IMR-90 (cell line): ENCODE results near the gene CAST. TPM values are rescaled to one million over a fixed set of nuclear protein-coding genes. Genes with fewer than 3 reads are reported as not detected.

Source experiments
- ATAC-seq: fragments of 200-7000 bp; cut with Tn5 transposase; 2 replicates; pipeline ENCODE4 v1.9.1; 2020; ENCODE audit warnings: low read depth, mild to moderate bottlenecking, moderate library complexity
- BruUV-seq: library from RNA; stranded (reverse); fragments of 400-500 nt; replicated peaks from 2 replicates; lab custom pipeline; 2021; lab: Mats Ljungman, UMichigan
- CTCF ChIA-PET: fragments of 300-600 bp; formaldehyde crosslinking; extraction: SDS; loops from one replicate; lab custom pipeline; 2021; ENCODE audit warnings: antibody characterized with exemption; lab: Yijun Ruan, JAX
- POLR2A ChIA-PET: fragments of 300-600 bp; sonication (Branson Sonifier 250); formaldehyde crosslinking; loops from one replicate; lab custom pipeline; 2022; ENCODE audit warnings: antibody characterized with exemption; ENCODE audit not compliant: unreplicated experiment; lab: Charles Lee
- DNase-seq: peaks from one replicate; pipeline ENCODE4 v3.0.0; 2013
- H2AFZ ChIP-seq: replicated peaks from 2 replicates; pipeline ENCODE3; 2013; ENCODE audit warnings: low read length, mild to moderate bottlenecking; ENCODE audit not compliant: poor library complexity
- H2AK5ac ChIP-seq: 2 replicates; pipeline ENCODE4 v1.6.1; 2013; ENCODE audit warnings: low read depth, low read length, inconsistent platforms
- H2AK9ac ChIP-seq: replicated peaks from 2 replicates; pipeline ENCODE3; 2013; ENCODE audit warnings: mild to moderate bottlenecking, low read depth, low read length, moderate library complexity; ENCODE audit not compliant: poor library complexity
- H2BK120ac ChIP-seq: 2 replicates; pipeline ENCODE4 v1.6.1; 2013; ENCODE audit warnings: low read depth, low read length, inconsistent platforms
- H2BK15ac ChIP-seq: 3 replicates; pipeline ENCODE4 v1.6.1; 2013; ENCODE audit warnings: low read depth, low read length, inconsistent platforms
- H2BK20ac ChIP-seq: 2 replicates; pipeline ENCODE4 v1.6.1; 2013; ENCODE audit warnings: low read depth, mild to moderate bottlenecking, inconsistent platforms, low read length, moderate library complexity
- H2BK5ac ChIP-seq: 2 replicates; pipeline ENCODE4 v1.6.1; 2013; ENCODE audit warnings: mild to moderate bottlenecking, low read depth, low read length, inconsistent platforms; ENCODE audit not compliant: poor library complexity, severe bottlenecking
- H3K14ac ChIP-seq: replicated peaks from 2 replicates; pipeline ENCODE4 v1.6.1; 2013; ENCODE audit warnings: low read depth, low read length, inconsistent platforms
- H3K18ac ChIP-seq: 2 replicates; pipeline ENCODE4 v1.6.1; 2013; ENCODE audit warnings: low read depth, low read length, control low read depth
- H3K23ac ChIP-seq: 2 replicates; pipeline ENCODE4 v1.6.1; 2013; ENCODE audit warnings: low read depth, low read length, inconsistent platforms
- H3K27ac ChIP-seq: 2 replicates; pipeline ENCODE4 v1.5.1; 2013; ENCODE audit warnings: mild to moderate bottlenecking, control low read depth, low read length; ENCODE audit not compliant: insufficient read depth
- H3K27me3 ChIP-seq: 2 replicates; pipeline ENCODE4 v1.6.1; 2013; ENCODE audit warnings: low read length; ENCODE audit not compliant: control insufficient read depth, insufficient read depth
- H3K36me3 ChIP-seq: 2 replicates; pipeline ENCODE4 v1.6.1; 2013; ENCODE audit warnings: low read length, mixed read lengths; ENCODE audit not compliant: control insufficient read depth, insufficient read depth
- H3K4ac ChIP-seq: 2 replicates; pipeline ENCODE4 v1.6.1; 2013; ENCODE audit warnings: low read depth, low read length, inconsistent platforms
- H3K4me1 ChIP-seq: 2 replicates; pipeline ENCODE4 v1.6.1; 2013; ENCODE audit warnings: low read length, mixed read lengths; ENCODE audit not compliant: control insufficient read depth, insufficient read depth
- H3K4me2 ChIP-seq: 2 replicates; pipeline ENCODE4 v1.6.1; 2013; ENCODE audit warnings: low read depth, mild to moderate bottlenecking, control low read depth, low read length, moderate library complexity
- H3K4me3 ChIP-seq: 2 replicates; pipeline ENCODE4 v1.5.1; 2013; ENCODE audit warnings: low read depth, mild to moderate bottlenecking, control low read depth, low read length, moderate library complexity; ENCODE audit not compliant: insufficient read depth
- H3K56ac ChIP-seq: 2 replicates; pipeline ENCODE4 v1.6.1; 2013; ENCODE audit warnings: low read length, inconsistent platforms; ENCODE audit not compliant: insufficient read depth; ENCODE audit errors: extremely low read depth
- H3K79me1 ChIP-seq, 2 experiments: 2 replicates each; pipeline ENCODE4 v1.6.1; 2013; ENCODE audit warnings: low read length in 2 of 2, inconsistent platforms in 1 of 2, low read depth in 1 of 2
- H3K9ac ChIP-seq: 2 replicates; pipeline ENCODE4 v1.6.1; 2013; ENCODE audit warnings: low read depth, low read length, control low read depth
- H3K9me1 ChIP-seq: 2 replicates; pipeline ENCODE4 v1.6.1; 2013; ENCODE audit warnings: low read length, inconsistent platforms; ENCODE audit not compliant: insufficient read depth
- H3K9me3 ChIP-seq: 2 replicates; pipeline ENCODE4 v1.6.1; 2013; ENCODE audit warnings: low read length; ENCODE audit not compliant: control insufficient read depth, insufficient read depth
- H4K20me1 ChIP-seq: 2 replicates; pipeline ENCODE4 v1.6.1; 2013; ENCODE audit warnings: low read length, inconsistent platforms; ENCODE audit not compliant: insufficient read depth
- H4K5ac ChIP-seq: 2 replicates; pipeline ENCODE4 v1.6.1; 2013; ENCODE audit warnings: mild to moderate bottlenecking, low read depth, low read length, control low read depth
- H4K8ac ChIP-seq, 2 experiments: 2 replicates each; pipeline ENCODE4 v1.6.1; 2013; ENCODE audit warnings: low read depth in 2 of 2, low read length in 2 of 2, control low read depth in 1 of 2, inconsistent platforms in 1 of 2
- H4K91ac ChIP-seq: 2 replicates; pipeline ENCODE4 v1.6.1; 2013; ENCODE audit warnings: low read depth, low read length, inconsistent platforms; ENCODE audit not compliant: insufficient read depth
- FOS ChIP-seq: fragments of 150-350 bp; IDR thresholded peaks from 2 replicates; pipeline ENCODE4 v1.6.1; 2016; ENCODE audit warnings: low read depth, low read length
- MAZ ChIP-seq: IDR thresholded peaks from 2 replicates; pipeline ENCODE4 v1.6.1; 2012; ENCODE audit warnings: low read depth, mild to moderate bottlenecking, low read length, improper control_type of control experiment, moderate library complexity, borderline replicate concordance
- NFE2L2 ChIP-seq: fragments of 150-350 bp; IDR thresholded peaks from 2 replicates; pipeline ENCODE4 v1.6.1; 2016; ENCODE audit warnings: low read depth, mild to moderate bottlenecking, low read length
- POLR2A ChIP-seq: IDR thresholded peaks from 2 replicates; pipeline ENCODE4 v1.6.1; 2012; ENCODE audit warnings: mild to moderate bottlenecking, low read depth, low read length
- RAD21 ChIP-seq: IDR thresholded peaks from 2 replicates; pipeline ENCODE4 v1.6.1; 2012; ENCODE audit warnings: low read length, improper control_type of control experiment
- RCOR1 ChIP-seq: IDR thresholded peaks from 2 replicates; pipeline ENCODE4 v1.6.1; 2012; ENCODE audit warnings: mild to moderate bottlenecking, low read length, improper control_type of control experiment; ENCODE audit not compliant: insufficient replicate concordance
- RFX5 ChIP-seq: IDR thresholded peaks from 2 replicates; pipeline ENCODE4 v1.8.0; 2012; ENCODE audit warnings: low read depth, mild to moderate bottlenecking, low read length, moderate library complexity
- SMC3 ChIP-seq: fragments of 150-350 bp; IDR thresholded peaks from 2 replicates; pipeline ENCODE4 v1.6.1; 2016; ENCODE audit warnings: low read depth, mild to moderate bottlenecking, antibody characterized with exemption, low read length, moderate library complexity
- WGBS, 2 experiments: methylation state at CpG; one replicate each; pipeline versions ENCODE4 v1.1.5 to v1.1.7; 2013; ENCODE audit warnings: missing lambda C conversion rate in 2 of 2; ENCODE audit not compliant: insufficient read length in 1 of 2; ENCODE audit errors: extremely low coverage in 2 of 2; 5-methylcytosine and 5-hydroxymethylcytosine counted together
- dilution Hi-C: fragments of 300-500 bp; cut with HindIII; formaldehyde crosslinking; loops from one replicate; pipeline ENCODE4 v1.14.3; 2018; ENCODE audit warnings: low sequenced_read_pairs; ENCODE audit not compliant: unreplicated experiment
- in situ Hi-C: fragments of 300-500 bp; cut with MboI; formaldehyde crosslinking; loops from 3 replicates; pipeline ENCODE4 v1.14.3; 2019; ENCODE audit warnings: low sequenced_read_pairs, inconsistent platforms, mixed read lengths
- intact Hi-C: fragments of 100-400 bp; cut with micrococcal nuclease; formaldehyde crosslinking; loops from 2 replicates; pipeline ENCODE4 v1.10.0; 2022
- polyA plus RNA-seq, 3 experiments: library from polyadenylated mRNA; depleted of rRNA; stranded (reverse); fragments of >200 nt; gene quantifications; 2 replicates each; pipeline ENCODE4 v1.2.3, GENCODE V29; 2012; ENCODE audit warnings: low replicate concordance in 1 of 3
- total RNA-seq: library from RNA; depleted of rRNA; stranded (reverse); fragments of >200 nt; gene quantifications from 2 replicates; pipeline ENCODE4 v1.2.3, GENCODE V29; 2012
- TF ChIP-seq, protein P1 (sequence below): fragments of 150-350 bp; IDR thresholded peaks from 2 replicates; pipeline ENCODE4 v1.6.1; 2017; ENCODE audit warnings: mild to moderate bottlenecking, antibody characterized with exemption, low read length, low read depth
- TF ChIP-seq, protein P2 (sequence below): conservative IDR thresholded peaks from 2 replicates; pipeline ENCODE4 v1.5.1; 2012; ENCODE audit warnings: mild to moderate bottlenecking, low read depth, low read length, improper control_type of control experiment
- TF ChIP-seq, protein P3 (sequence below): fragments of 150-350 bp; IDR thresholded peaks from 2 replicates; pipeline ENCODE4 v1.6.1; 2016; ENCODE audit warnings: low read depth, mild to moderate bottlenecking, low read length, moderate library complexity, borderline replicate concordance

CAST gene
- total and polyA plus RNA-seq, 2 of the 4 experiments (the other 2 are of a cell fraction) = 91.3 to 128 TPM

DNA sequence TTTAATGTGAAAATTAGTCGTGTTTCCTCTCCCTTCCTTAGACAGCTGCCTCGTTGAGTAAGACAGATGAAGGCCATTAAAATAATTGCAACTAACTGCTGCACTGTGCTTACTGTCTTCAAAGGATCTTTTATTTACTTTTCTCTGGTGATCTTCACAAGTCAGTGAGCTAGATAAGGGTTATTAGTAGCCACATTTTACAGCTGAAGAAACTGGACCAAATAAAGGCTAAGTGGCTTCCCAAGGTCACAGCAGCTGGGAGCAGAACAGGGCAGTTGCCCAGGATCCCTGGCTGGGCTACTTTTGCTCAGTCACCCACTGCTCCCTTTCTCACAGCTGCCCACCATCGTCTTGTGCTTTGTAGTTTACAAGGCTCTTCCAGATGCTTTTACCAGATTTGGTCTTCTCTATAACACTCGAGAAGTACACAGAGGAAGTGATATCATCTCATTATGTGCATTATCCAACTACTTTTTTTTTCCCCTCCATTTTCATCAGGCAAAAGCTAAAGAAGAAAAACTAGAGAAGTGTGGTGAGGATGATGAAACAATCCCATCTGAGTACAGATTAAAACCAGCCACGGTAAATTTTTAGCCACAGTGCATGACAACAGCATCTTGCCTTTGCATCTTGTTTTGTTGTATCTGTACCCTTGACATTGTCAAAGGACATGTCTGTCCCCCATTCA is 83.8 kb downstream of the CAST start (continued):
- TF ChIP-seq, protein P1, sequence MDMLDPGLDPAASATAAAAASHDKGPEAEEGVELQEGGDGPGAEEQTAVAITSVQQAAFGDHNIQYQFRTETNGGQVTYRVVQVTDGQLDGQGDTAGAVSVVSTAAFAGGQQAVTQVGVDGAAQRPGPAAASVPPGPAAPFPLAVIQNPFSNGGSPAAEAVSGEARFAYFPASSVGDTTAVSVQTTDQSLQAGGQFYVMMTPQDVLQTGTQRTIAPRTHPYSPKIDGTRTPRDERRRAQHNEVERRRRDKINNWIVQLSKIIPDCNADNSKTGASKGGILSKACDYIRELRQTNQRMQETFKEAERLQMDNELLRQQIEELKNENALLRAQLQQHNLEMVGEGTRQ = no peak

DNA sequence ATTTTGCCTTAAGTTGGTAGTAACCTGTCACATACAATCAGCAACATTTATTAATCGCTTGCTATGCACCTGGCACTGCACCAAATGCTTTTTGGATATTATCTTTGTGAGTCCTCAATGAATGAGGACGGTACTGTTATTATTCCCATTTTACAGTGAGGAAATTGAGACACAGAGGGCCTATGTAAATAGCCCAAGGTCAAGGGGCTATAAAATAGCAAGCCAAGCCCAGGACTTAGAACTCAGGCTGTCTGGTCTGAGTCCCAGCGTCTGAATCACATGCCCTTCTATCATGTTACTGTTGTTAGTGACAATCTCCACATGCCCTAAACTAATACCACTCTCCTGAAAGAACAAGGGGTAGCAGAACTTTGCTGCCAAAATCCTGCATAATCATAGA is 85.5 kb downstream of the CAST start:
- H3K56ac ChIP-seq = no peak overlapping the region
- no peak overlapping the region for H2AK9ac ChIP-seq
- no peak overlapping the region for H2BK20ac ChIP-seq
- H4K20me1 ChIP-seq = no peaks in the 10 kb centered on the region
- ChIA-PET CTCF (no interaction called here), POLR2A (no interaction called here)
- dilution Hi-C loops = no loop called here
- H2BK120ac ChIP-seq = no peak overlapping the region
- H4K5ac ChIP-seq = no peak overlapping the region
- H2BK15ac ChIP-seq = no peak overlapping the region
- H2AK5ac ChIP-seq = no peak overlapping the region
- in situ Hi-C loops = loop anchor here (10.0 kb wide), 2 partner anchors 133 to 403 kb away; no protein-coding TSS in a partner anchor
- H3K4me3 ChIP-seq = no peak overlapping the region
- no peaks in the 10 kb centered on the region for H3K9me3 ChIP-seq
- intact Hi-C loops = no loop called here
- no peak overlapping the region for H4K91ac ChIP-seq
- ATAC-seq (no peak), DNase-seq (no peak)
- H4K8ac ChIP-seq = no peak overlapping the region
- 0 out of 2 replicates have a peak, but pooled peaks cover 4% of the 10 kb centered on the region for H3K9me1 ChIP-seq
- H3K9ac ChIP-seq = no peak overlapping the region
- no CpG with 5 or more reads among the region's 3 CpGs for WGBS, 2 experiments
- no peak overlapping the region for H3K4ac ChIP-seq
- H3K27ac ChIP-seq = no peak overlapping the region
- H3K79me1 ChIP-seq = peaks cover 4 to 17% of the 10 kb centered on the region in 2 experiments; a peak in 3 of 4 replicates
- H2BK5ac ChIP-seq = no peak overlapping the region
- peaks cover 37% of the 10 kb centered on the region for H3K36me3 ChIP-seq
- H3K14ac ChIP-seq = no peak overlapping the region
- no peak overlapping the region for H3K4me2 ChIP-seq
- no peak overlapping the region for H3K23ac ChIP-seq
- no TSS peak for BruUV-seq
- peaks cover 4% of the 10 kb centered on the region for H3K4me1 ChIP-seq
- no peaks in the 10 kb centered on the region for H3K27me3 ChIP-seq
- no peak overlapping the region for H2AFZ ChIP-seq
- no peak overlapping the region for H3K18ac ChIP-seq
- no peak for TF ChIP-seq MAZ
- TF ChIP-seq FOS = no peak
- TF ChIP-seq RAD21 = no peak
- TF ChIP-seq POLR2A = no peak
- TF ChIP-seq SMC3 = no peak
- no peak for TF ChIP-seq NFE2L2
- no peak for TF ChIP-seq RFX5
- TF ChIP-seq, protein P2, sequence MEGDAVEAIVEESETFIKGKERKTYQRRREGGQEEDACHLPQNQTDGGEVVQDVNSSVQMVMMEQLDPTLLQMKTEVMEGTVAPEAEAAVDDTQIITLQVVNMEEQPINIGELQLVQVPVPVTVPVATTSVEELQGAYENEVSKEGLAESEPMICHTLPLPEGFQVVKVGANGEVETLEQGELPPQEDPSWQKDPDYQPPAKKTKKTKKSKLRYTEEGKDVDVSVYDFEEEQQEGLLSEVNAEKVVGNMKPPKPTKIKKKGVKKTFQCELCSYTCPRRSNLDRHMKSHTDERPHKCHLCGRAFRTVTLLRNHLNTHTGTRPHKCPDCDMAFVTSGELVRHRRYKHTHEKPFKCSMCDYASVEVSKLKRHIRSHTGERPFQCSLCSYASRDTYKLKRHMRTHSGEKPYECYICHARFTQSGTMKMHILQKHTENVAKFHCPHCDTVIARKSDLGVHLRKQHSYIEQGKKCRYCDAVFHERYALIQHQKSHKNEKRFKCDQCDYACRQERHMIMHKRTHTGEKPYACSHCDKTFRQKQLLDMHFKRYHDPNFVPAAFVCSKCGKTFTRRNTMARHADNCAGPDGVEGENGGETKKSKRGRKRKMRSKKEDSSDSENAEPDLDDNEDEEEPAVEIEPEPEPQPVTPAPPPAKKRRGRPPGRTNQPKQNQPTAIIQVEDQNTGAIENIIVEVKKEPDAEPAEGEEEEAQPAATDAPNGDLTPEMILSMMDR = no peak
- TF ChIP-seq, protein P1 = no peak
- TF ChIP-seq, protein P3, sequence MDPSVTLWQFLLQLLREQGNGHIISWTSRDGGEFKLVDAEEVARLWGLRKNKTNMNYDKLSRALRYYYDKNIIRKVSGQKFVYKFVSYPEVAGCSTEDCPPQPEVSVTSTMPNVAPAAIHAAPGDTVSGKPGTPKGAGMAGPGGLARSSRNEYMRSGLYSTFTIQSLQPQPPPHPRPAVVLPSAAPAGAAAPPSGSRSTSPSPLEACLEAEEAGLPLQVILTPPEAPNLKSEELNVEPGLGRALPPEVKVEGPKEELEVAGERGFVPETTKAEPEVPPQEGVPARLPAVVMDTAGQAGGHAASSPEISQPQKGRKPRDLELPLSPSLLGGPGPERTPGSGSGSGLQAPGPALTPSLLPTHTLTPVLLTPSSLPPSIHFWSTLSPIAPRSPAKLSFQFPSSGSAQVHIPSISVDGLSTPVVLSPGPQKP = no peak
- no peak for TF ChIP-seq RCOR1
